GM20000 (cell line): ENCODE results near the gene MCEMP1.
A peak's percentile ranks its signal among the peaks of the same experiment; 100 is the strongest.

Experiments
- DNase-seq: peaks from one replicate; pipeline ENCODE4 v3.0.0; 2012; ENCODE audit warnings: low spot score
- CTCF ChIP-seq: IDR thresholded peaks from 2 replicates; pipeline ENCODE4 v1.5.1; 2012; ENCODE audit warnings: mild to moderate bottlenecking, control low read depth; ENCODE audit errors: extremely low read depth, missing control alignments

Gene MCEMP1

GRCh38 chr19:7697721-7698287 is 20.9 kb downstream of the MCEMP1 start:
- no peak for TF ChIP-seq CTCF
- no peak for DNase-seq

- no peak for TF ChIP-seq CTCF
- DNase-seq = no peak
These were observed 21.7 kb downstream of the MCEMP1 start for GRCh38 chr19:7698583-7698982.

GRCh38 chr19:7699003-7699402 is 22.1 kb downstream of the MCEMP1 start:
- DNase-seq = no peak
- TF ChIP-seq CTCF = no peak

- DNase-seq = peak; percentile 66
- no peak for TF ChIP-seq CTCF
These were observed 22.8 kb downstream of the MCEMP1 start for GRCh38 chr19:7699417-7700401.

GRCh38 chr19:7701049-7701653 is 24.3 kb downstream of the MCEMP1 start:
- no peak for DNase-seq
- TF ChIP-seq CTCF = no peak

GRCh38 chr19:7701654-7702457 is 25.0 kb downstream of the MCEMP1 start, which contains the start of gene FCER2:
Gene FCER2, minus strand, starts transcription at chr19:7702131. Its CDS starts 2,371 bp downstream, at chr19:7699760.
- peak; percentile 73 for DNase-seq
- no peak for TF ChIP-seq CTCF
